ENCODE data around the gene SENP7.

Gene SENP7

GRCh38 chr3:101375586-101375985, 137.4 kb downstream of the SENP7 start:
- TF ChIP-seq CTCF (IDR thresholded peaks at IDR 0.05), result no peak

GRCh38 chr3:101362406-101362805, 150.6 kb downstream of the SENP7 start:
- TF ChIP-seq CTCF (IDR thresholded peaks at IDR 0.05), result no peak

GRCh38 chr3:101351829-101352228, 161.2 kb downstream of the SENP7 start:
- TF ChIP-seq CTCF (IDR thresholded peaks at IDR 0.05), result no peak

- no peak for TF ChIP-seq CTCF (IDR thresholded peaks at IDR 0.05)
Measured at GRCh38 chr3:101340591-101340990, 172.4 kb downstream of the SENP7 start.

GRCh38 chr3:101333883-101334282, 179.1 kb downstream of the SENP7 start:
- TF ChIP-seq CTCF (IDR thresholded peaks at IDR 0.05), result no peak

- no peak for TF ChIP-seq CTCF (IDR thresholded peaks at IDR 0.05)
Measured at GRCh38 chr3:101329016-101329673, 183.9 kb downstream of the SENP7 start.

GRCh38 chr3:101325393-101326134, 187.4 kb downstream of the SENP7 start:
- TF ChIP-seq CTCF (IDR thresholded peaks at IDR 0.05), result no peak
